Subcutaneous adipose tissue (tissue), 4 donors: ENCODE results near the gene TPSG1. TPM values are rescaled to one million over a fixed set of nuclear protein-coding genes. Genes with fewer than 3 reads are reported as not detected.

ENCODE experiments used
- CTCF ChIP-seq: fragments of 450-650 bp; IDR thresholded peaks from one replicate; pipeline ENCODE4 v1.5.1; 2016; ENCODE audit warnings: low read depth, mild to moderate bottlenecking, control low read depth, antibody characterized with exemption, moderate library complexity
- total RNA-seq, 4 donors: library from RNA; depleted of rRNA; stranded (reverse); fragments of >200 nt; gene quantifications; one replicate each; pipeline ENCODE4 v1.1.0, GENCODE V29; 2016

Gene TPSG1
- total RNA-seq, 4 donors from 2014 or later, result 2.4 TPM; not detected in 3

GRCh38 chr16:1180549-1181403 is 44.3 kb downstream of the TPSG1 start:
- no peak for TF ChIP-seq CTCF

GRCh38 chr16:1178295-1178910 is 46.7 kb downstream of the TPSG1 start:
- no peak for TF ChIP-seq CTCF

- no peak for TF ChIP-seq CTCF
Observed at GRCh38 chr16:1177750-1178149, 47.3 kb downstream of the TPSG1 start.

- no peak for TF ChIP-seq CTCF
Observed at GRCh38 chr16:1177053-1177452, 48.0 kb downstream of the TPSG1 start.

GRCh38 chr16:1176280-1176897 is 48.7 kb downstream of the TPSG1 start:
- TF ChIP-seq CTCF, result no peak

GRCh38 chr16:1175566-1176279 is 49.3 kb downstream of the TPSG1 start:
- TF ChIP-seq CTCF, result no peak
